ENCODE data around the gene TEX14.
A peak's percentile ranks its signal among the peaks of the same experiment; 100 is the strongest.
"Not testable (repeated sequence)": the region's sequence is repeated elsewhere in the genome, so short reads cannot be mapped to it uniquely, and the experiment has no call there.

TEX14 gene

DNA sequence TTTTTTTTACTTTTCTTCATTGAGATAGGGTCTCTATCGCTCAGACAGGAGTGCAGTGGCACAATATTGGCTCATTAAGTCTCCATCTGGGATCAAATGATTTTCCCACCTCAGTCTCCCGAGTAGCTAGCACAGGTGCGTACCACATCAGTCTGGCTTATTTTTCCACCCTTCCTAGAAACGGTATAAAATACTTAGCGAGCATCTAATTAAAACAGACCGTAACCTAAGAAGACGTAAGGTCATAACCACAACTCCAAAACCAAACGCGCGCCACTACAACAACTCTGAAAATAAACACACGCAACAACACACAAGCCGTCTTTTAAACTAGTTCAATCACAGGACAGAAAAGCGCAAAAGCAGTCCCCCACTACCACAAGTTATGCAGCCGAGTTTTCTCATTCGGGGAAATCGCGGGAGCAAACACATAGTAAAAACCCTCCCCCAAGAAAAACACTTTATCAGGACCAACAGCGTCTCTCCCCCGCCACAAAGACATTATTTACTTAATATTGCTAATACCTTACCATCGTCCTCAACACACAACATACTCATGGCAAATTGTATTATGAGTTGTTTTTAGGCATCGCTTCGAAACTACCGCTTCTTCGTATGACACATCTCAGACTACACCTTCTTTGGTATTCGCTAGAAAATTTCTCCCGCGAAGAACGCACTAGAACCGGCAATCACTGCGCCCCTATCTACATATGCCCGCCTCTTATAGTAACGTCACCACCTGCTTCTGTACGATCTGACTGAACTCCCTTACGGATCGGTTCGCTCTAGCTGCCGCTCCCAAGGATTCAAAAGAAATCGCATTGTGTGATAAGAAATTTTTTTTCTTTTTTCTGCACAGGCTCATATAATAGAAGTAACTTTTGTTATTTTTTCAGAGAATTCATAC, 32.8 kb downstream of the TEX14 start:
- DNase-seq (ENCODE audit: low spot score), result peak; percentile 93

DNA sequence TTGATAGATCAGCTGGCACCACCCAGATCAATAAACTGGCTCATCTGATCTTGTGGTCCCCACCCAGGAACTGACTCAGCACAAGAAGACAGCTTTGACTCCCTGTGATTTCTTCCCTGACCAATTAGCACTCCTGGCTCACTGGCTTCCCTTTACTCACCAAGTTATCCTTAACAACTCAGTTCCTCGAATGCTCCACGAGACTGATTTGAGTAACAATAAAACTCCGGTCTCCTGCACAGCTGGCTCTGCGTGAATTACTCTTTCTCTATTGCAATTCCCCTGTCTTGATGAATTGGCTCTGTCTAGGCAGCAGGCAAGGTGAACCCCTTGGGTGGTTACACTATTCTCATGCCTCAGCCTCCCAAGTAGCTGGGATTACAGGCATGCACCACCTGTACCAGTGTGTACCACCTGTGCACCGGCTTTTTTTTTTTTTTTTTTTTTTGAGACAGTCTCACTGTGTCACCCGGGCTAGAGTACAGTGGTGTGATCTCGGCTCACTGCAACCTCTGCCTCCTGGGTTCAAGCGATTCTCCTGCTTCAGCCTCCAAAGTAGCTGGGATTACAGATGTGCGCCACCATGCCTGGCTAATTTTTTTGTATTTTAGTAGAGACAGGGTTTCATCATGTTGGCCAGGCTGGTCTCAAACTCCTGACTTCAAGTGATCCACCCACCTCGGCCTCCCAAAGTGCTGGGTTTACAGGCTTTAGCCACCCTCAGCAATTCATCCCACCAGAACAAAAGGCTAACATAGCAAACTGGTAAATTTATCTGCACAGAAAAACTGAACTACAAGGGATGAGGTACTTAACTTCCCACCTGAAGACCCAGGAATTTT, 33.7 kb downstream of the TEX14 start:
- DNase-seq (ENCODE audit: low spot score), result not testable (repeated sequence)

DNA sequence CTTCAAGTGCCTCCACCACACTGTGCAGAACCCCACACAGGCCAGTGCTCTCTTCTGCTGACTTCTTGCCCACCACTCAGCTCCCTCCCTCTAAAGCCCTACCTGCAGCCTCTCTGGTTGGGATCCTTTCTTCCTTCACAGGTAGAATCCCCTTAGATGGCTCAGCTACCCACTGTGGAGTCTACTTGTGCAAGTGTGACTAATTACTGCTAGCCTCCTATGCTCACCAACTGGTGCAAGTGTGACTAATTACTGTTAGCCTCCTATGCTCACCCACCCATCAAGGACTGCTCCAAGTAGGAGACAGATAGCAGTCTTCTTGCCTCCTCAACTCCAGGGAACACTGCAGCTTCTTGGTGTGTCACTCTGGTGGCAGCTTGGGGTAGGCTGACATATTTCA, 43.6 kb downstream of the TEX14 start:
- no peak for DNase-seq (ENCODE audit: low spot score)

DNA sequence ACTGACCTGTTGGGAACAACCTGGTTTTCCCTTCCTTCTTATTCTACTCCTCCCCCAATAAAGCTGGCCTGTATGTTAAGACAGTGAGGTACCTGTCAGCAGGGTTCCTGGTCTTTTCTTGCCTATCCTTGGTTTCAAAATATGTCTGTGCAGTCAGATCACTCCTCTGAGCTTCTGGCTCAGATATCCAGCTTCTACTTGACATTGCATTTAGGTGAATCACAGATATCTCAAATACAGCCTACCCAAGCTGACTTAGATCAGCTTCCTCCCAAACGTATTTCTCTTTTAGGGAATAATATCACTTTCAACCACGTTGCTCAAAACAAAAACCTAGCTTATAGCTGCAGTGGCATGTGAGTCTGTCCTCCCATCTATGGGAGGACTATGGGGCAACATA, 48.7 kb downstream of the TEX14 start:
- peak; percentile 70 for DNase-seq (ENCODE audit: low spot score)

GRCh38 chr17:58641887-58642311, 49.9 kb downstream of the TEX14 start:
- DNase-seq (ENCODE audit: low spot score), result peak; percentile 75

DNA sequence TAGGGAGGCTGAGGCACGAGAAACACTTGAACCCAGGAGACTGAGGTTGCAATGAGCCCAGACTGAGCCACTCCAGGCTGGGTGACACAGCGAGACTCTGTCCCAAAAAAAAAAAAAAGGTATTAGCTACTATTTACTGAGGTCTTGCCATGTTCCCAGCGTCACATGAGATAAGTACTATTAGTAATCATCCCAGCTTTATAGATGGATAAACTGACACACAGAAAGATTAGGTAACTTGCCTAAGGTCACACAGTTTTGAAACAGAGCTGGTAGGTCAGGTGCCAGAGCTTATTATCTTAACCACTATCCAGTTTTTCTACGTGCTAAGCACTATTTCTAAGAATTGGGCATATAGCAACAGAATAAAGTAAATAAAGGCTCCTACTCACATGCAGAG, 51.6 kb downstream of the TEX14 start:
- DNase-seq (ENCODE audit: low spot score), result no peak

DNA sequence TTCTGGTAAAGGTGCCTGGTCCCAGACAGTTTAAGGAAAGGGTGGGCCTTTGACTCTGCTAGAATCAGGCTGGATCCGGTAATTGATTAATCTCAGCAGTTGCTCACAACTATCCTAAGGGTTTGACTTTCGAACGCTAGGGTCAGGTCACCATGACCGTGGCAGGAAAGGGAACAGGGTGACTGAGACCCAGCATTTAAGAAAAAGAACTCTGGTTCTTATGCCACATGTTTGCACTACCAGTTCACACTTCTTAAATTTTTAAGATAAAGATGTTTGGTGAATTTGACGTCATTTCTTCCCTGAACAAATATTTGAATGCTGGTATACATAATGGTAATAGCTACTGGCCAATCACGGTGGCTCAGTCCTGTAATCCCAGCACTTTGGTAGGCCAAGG, 52.2 kb downstream of the TEX14 start:
- no peak for DNase-seq (ENCODE audit: low spot score)

- no peak for DNase-seq (ENCODE audit: low spot score)
Measured at GRCh38 chr17:58637011-58637570, 54.8 kb downstream of the TEX14 start.

- DNase-seq (ENCODE audit: low spot score), result no peak
Measured at GRCh38 chr17:58632324-58633314, 59.2 kb downstream of the TEX14 start.

- peak; percentile 95 for DNase-seq (ENCODE audit: low spot score)
Measured at GRCh38 chr17:58631523-58632323, 60.1 kb downstream of the TEX14 start.

DNA sequence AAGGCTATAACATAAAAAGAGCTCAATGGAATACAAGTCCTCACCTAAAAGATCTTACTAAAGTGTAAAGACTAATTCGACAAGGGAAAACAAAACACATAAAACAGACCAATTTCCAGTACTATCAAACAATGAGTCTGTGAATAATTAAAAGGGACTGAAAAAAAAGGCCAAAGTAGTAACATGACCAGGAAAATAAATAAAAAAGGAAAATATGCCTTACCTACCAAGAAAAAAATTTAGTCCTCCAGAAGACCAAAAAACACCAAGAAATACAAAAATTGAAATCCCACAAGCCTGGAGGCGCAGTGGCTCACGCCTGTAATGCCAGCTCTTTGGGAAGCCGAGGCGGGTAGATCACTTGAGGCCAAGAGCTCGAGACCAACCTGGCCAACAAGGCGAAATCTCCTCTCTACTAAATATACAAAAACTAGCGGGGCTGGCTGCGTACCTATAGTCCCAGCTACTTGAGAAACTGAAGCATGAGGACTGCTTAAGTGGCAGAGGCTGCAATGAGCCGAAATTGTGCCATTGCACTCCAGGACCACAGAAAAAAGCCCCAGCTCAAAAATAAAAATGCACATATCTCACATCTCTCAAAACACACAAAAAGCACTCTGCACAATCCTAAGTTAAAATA, 60.8 kb downstream of the TEX14 start:
- DNase-seq (ENCODE audit: low spot score), result no peak

DNA sequence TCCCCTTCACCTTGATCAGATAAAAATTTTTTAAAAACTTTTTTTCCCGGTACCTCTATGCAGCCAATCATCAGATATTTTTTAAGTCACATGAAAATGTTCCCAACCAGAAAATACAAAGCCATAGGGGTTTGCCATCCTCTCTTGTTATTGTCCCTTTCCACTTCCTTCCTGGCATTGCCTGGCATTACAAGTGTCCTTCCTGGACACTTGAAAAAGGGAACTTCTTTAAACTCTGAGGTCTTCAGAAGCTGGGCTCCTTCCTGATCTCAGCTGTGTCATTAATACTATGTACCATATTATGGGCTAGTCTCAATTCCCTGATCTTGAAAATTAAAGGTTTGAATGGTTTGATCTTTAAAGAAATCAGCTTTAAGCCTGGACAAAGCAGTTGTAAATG, 64.9 kb downstream of the TEX14 start:
- no peak for DNase-seq (ENCODE audit: low spot score)

GRCh38 chr17:58624751-58625150, 67.1 kb downstream of the TEX14 start:
- DNase-seq (ENCODE audit: low spot score), result no peak

GRCh38 chr17:58621174-58621573, 70.7 kb downstream of the TEX14 start:
- no peak for DNase-seq (ENCODE audit: low spot score)

GRCh38 chr17:58618336-58618735, 73.5 kb downstream of the TEX14 start:
- no peak for DNase-seq (ENCODE audit: low spot score)

- DNase-seq (ENCODE audit: low spot score), result no peak
Measured at GRCh38 chr17:58617563-58617962, 74.3 kb downstream of the TEX14 start.

DNA sequence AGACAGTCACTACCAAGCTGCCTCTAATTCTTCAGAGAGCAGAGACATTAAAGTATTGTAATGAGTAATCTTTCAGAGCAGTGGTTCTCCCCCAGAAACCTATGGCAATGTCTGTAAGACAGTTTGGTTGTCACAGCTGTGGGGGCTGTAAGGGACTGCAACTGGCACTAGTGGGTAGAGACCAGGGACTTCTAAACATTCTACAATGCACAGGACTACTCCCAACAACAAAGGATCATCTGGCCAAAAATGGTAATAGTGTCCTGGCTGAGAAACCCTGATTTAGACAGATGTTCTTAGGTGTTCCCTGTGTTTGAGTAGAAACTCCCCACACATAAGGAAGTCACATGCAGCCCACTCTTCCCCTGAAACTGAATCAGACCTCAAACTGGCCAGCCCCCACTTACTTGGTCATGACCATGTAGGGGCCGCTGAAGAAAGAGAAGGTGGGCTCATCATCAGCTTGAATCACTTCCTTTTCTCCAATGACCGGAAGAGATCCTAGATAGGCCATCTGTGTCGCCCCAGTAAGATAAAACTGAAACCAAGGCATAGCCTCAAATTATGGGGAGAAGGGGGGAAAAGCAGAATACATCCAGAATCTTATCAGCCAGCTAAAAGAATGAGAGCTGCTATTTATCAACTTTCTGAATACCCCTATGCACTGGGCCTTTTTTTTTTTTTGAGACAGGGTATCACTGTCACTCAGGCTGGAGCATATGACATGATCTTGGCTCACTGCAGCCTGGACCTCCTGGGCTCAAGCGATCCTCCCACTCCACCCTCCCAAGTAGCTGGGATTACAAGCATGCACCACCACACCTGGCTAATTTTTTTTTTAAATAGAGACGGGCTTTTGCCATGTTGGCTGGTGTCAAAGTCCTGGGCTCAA, 75.8 kb downstream of the TEX14 start:
- DNase-seq (ENCODE audit: low spot score), result peak; percentile 35

GRCh38 chr17:58614859-58615459, 76.9 kb downstream of the TEX14 start:
- DNase-seq (ENCODE audit: low spot score), result no peak

DNA sequence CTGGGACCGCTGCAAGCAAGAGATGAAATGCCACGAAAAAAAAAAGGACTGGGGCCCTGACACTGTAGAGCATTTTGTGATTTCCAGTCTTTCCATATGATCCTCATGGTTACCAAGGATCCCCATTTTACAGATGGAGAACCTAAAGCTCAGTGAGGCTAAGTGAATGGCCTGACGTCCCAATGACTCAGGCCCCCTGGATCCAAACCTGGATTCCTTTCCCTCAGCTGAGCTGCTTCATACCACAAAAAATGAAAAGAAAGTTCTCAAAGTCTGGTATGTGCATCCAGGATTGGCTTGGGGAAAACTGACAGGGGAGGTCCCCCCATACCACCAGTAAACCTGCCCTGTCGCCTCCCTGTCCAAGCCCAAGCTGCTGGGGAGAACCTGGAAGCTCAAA, 80.5 kb downstream of the TEX14 start:
- DNase-seq (ENCODE audit: low spot score), result no peak

Data from kidney capillary endothelial cell (primary cell).